ENCODE results near the gene CD53.

GRCh38 chr1:110914676-110915075 lies 41.7 kb downstream of the CD53 start:
- TF ChIP-seq, protein P1, sequence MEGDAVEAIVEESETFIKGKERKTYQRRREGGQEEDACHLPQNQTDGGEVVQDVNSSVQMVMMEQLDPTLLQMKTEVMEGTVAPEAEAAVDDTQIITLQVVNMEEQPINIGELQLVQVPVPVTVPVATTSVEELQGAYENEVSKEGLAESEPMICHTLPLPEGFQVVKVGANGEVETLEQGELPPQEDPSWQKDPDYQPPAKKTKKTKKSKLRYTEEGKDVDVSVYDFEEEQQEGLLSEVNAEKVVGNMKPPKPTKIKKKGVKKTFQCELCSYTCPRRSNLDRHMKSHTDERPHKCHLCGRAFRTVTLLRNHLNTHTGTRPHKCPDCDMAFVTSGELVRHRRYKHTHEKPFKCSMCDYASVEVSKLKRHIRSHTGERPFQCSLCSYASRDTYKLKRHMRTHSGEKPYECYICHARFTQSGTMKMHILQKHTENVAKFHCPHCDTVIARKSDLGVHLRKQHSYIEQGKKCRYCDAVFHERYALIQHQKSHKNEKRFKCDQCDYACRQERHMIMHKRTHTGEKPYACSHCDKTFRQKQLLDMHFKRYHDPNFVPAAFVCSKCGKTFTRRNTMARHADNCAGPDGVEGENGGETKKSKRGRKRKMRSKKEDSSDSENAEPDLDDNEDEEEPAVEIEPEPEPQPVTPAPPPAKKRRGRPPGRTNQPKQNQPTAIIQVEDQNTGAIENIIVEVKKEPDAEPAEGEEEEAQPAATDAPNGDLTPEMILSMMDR (IDR thresholded peaks at IDR 0.05) = no peak
- TF ChIP-seq EP300 (IDR thresholded peaks at IDR 0.05) (no peak), POLR2A (IDR thresholded peaks at IDR 0.05) (no peak), POLR2AphosphoS5 (IDR thresholded peaks at IDR 0.05) (no peak)
